ENCODE data around the gene CIT.

GRCh38 chr12:119749666-119750065 lies 127.5 kb downstream of the CIT start:
- TF ChIP-seq, protein P1, sequence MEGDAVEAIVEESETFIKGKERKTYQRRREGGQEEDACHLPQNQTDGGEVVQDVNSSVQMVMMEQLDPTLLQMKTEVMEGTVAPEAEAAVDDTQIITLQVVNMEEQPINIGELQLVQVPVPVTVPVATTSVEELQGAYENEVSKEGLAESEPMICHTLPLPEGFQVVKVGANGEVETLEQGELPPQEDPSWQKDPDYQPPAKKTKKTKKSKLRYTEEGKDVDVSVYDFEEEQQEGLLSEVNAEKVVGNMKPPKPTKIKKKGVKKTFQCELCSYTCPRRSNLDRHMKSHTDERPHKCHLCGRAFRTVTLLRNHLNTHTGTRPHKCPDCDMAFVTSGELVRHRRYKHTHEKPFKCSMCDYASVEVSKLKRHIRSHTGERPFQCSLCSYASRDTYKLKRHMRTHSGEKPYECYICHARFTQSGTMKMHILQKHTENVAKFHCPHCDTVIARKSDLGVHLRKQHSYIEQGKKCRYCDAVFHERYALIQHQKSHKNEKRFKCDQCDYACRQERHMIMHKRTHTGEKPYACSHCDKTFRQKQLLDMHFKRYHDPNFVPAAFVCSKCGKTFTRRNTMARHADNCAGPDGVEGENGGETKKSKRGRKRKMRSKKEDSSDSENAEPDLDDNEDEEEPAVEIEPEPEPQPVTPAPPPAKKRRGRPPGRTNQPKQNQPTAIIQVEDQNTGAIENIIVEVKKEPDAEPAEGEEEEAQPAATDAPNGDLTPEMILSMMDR (IDR thresholded peaks at IDR 0.05) = no peak
- no peak for TF ChIP-seq POLR2A (IDR thresholded peaks at IDR 0.05)
- TF ChIP-seq POLR2AphosphoS5 (IDR thresholded peaks at IDR 0.05) = no peak

All from suprapubic skin (tissue), 4 donors.